Cardiac muscle cell (in vitro differentiated cells and primary cell): ENCODE data around the gene CACNA2D3. TPM values are rescaled to one million over a fixed set of nuclear protein-coding genes. Genes with fewer than 3 reads are reported as not detected.

Experiments
- DNase-seq, 2 donors: peaks; one replicate each; pipeline versions ENCODE4 v3.0.0 to v3.0.0-alpha.2; 2010 to 2017; ENCODE audit warnings: low read depth in 1 of 2, low spot score in 1 of 2
- H3K27ac ChIP-seq: fragments of 200-600 bp; sonication (generic); 2 replicates; pipeline ENCODE4 v1.5.1; 2016
- H3K27me3 ChIP-seq: fragments of 200-600 bp; sonication (generic); 2 replicates; pipeline ENCODE4 v1.6.0; 2016; ENCODE audit warnings: control low read depth
- H3K36me3 ChIP-seq: fragments of 200-600 bp; sonication (generic); 2 replicates; pipeline ENCODE4 v1.5.1; 2016; ENCODE audit warnings: control low read depth
- H3K4me1 ChIP-seq: fragments of 200-600 bp; sonication (generic); 2 replicates; pipeline ENCODE4 v1.8.1; 2017; ENCODE audit warnings: low read depth, mild to moderate bottlenecking, mixed run types
- H3K4me3 ChIP-seq: fragments of 200-600 bp; sonication (generic); 2 replicates; pipeline ENCODE4 v1.5.1; 2016; ENCODE audit warnings: mild to moderate bottlenecking
- H3K9me3 ChIP-seq: fragments of 200-600 bp; sonication (generic); 2 replicates; pipeline ENCODE4 v1.5.1; 2017; ENCODE audit warnings: low read depth, mild to moderate bottlenecking, control low read depth
- CTCF ChIP-seq: IDR thresholded peaks from 2 replicates; pipeline ENCODE4 v1.5.1; 2012; ENCODE audit warnings: low read depth, mild to moderate bottlenecking, low read length
- polyA plus RNA-seq: library from polyadenylated mRNA; unstranded; fragments of >200 nt; fragmentation: Nextera tagmentation; extraction: Ambion mirVana; gene quantifications from 2 replicates; pipeline ENCODE4 v1.2.1, GENCODE V29; 2016
- total RNA-seq: library from RNA; depleted of rRNA; stranded (reverse); fragments of >200 nt; gene quantifications from 2 replicates; pipeline ENCODE4 v1.2.3, GENCODE V29; 2016

Gene CACNA2D3
- total and polyA plus RNA-seq, 2 experiments from 2014 or later, result 0.45 to 0.59 TPM

- H3K27ac ChIP-seq, result no peak overlapping the region
- DNase-seq, result no peak
- H3K4me3 ChIP-seq, result no peak overlapping the region
These were observed 828.1 kb downstream of the CACNA2D3 start for GRCh38 chr3:54950391-54951003.

GRCh38 chr3:54951405-54951804, 829.1 kb downstream of the CACNA2D3 start:
- peak; percentile 84 for TF ChIP-seq CTCF
- no peak overlapping the region for H3K27ac ChIP-seq
- H3K36me3 ChIP-seq, result no peaks in the 10 kb centered on the region
- peaks cover 12% of the 10 kb centered on the region for H3K4me1 ChIP-seq
- no peak overlapping the region for H3K4me3 ChIP-seq
- peak; percentile 75 to 92 for DNase-seq
- H3K27me3 ChIP-seq, result no peaks in the 10 kb centered on the region
- H3K9me3 ChIP-seq, result no peaks in the 10 kb centered on the region

More at GRCh38 chr3:54950391-54951003, 828.1 kb downstream of the CACNA2D3 start:
- Histone ChIP-seq H3K27me3 (no peaks in the 10 kb centered on the region), H3K36me3 (no peaks in the 10 kb centered on the region), H3K4me1 (peaks cover 12% of the 10 kb centered on the region), H3K9me3 (no peaks in the 10 kb centered on the region)
- TF ChIP-seq CTCF, result no peak

- no peaks in the 10 kb centered on the region for H3K36me3 ChIP-seq
- H3K4me3 ChIP-seq, result no peak overlapping the region
- peaks cover 12% of the 10 kb centered on the region for H3K4me1 ChIP-seq
- peak overlapping the region; percentile 51 for H3K27ac ChIP-seq
- no peak for TF ChIP-seq CTCF
- H3K9me3 ChIP-seq, result no peaks in the 10 kb centered on the region
- H3K27me3 ChIP-seq, result no peaks in the 10 kb centered on the region
- DNase-seq, result peak; percentile 31 to 77
These were observed 831.7 kb downstream of the CACNA2D3 start for GRCh38 chr3:54954022-54954421.

- H3K4me3 ChIP-seq, result no peak overlapping the region
- H3K4me1 ChIP-seq, result peaks cover 12% of the 10 kb centered on the region
- H3K27me3 ChIP-seq, result no peaks in the 10 kb centered on the region
- no peak for TF ChIP-seq CTCF
- H3K27ac ChIP-seq, result peak overlapping the region; percentile 51
- DNase-seq, result no peak
- no peaks in the 10 kb centered on the region for H3K36me3 ChIP-seq
- H3K9me3 ChIP-seq, result no peaks in the 10 kb centered on the region
These were observed 832.2 kb downstream of the CACNA2D3 start for GRCh38 chr3:54954521-54954920.

- Histone ChIP-seq H3K27me3 (no peaks in the 10 kb centered on the region), H3K36me3 (no peaks in the 10 kb centered on the region), H3K9me3 (no peaks in the 10 kb centered on the region), H3K4me1 (peaks cover 12% of the 10 kb centered on the region), H3K4me3 (no peak overlapping the region), H3K27ac (no peak overlapping the region)
- no peak for TF ChIP-seq CTCF
- DNase-seq, result no peak
These were observed 833.1 kb downstream of the CACNA2D3 start for GRCh38 chr3:54955496-54955895.
